ENCODE results near the gene CASP9. TPM values are rescaled to one million over a fixed set of nuclear protein-coding genes. Genes with fewer than 3 reads are reported as not detected.
"Not testable (repeated sequence)": the region's sequence is repeated elsewhere in the genome, so short reads cannot be mapped to it uniquely, and the experiment has no call there.

The CASP9 gene
- polyA plus RNA-seq, 3 donors = 22.6 to 26.9 (median 25.8) TPM

DNA sequence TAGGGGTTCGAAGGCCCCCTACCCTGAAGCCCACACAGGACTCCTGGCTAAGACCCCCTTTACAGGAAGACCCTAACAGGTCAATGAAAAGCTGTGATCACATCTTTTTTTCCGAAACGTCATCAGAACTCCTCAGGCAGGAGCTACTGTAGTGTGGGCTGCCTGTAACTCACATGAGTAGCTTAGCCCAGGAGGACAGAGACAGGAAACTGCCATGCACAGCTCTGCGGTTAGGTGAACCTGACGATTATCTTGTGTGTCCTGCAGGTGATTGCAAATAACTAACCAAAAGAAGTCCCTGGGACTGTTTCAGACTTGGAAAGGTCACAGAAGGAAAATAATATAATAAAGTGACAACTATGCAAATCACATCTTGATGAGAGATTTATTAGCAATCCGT lies 52.3 kb downstream of the CASP9 start:
- DNase-seq (ENCODE audit: low read depth in 3 of 3, low spot score in 2 of 3) = not testable (repeated sequence)

DNA sequence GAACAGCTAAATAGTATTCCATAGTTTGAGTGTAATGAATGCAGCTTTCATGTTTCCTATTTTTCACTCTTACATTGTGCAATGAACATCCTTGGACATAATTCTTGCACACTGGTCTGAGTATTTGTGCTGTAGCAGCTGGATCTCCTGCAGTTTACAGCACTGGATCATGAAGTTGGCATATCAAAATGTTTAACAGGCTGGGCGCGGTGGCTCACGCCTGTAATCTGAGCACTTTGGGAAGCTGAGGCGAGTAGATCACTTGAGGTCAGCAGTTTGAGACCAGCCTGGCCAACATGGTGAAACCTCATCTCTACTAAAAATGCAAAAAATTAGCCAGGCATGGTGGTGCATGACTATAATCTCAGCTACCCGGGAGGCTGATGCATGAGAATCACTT lies 52.9 kb downstream of the CASP9 start:
- DNase-seq (ENCODE audit: low read depth in 3 of 3, low spot score in 2 of 3) = not testable (repeated sequence)

DNA sequence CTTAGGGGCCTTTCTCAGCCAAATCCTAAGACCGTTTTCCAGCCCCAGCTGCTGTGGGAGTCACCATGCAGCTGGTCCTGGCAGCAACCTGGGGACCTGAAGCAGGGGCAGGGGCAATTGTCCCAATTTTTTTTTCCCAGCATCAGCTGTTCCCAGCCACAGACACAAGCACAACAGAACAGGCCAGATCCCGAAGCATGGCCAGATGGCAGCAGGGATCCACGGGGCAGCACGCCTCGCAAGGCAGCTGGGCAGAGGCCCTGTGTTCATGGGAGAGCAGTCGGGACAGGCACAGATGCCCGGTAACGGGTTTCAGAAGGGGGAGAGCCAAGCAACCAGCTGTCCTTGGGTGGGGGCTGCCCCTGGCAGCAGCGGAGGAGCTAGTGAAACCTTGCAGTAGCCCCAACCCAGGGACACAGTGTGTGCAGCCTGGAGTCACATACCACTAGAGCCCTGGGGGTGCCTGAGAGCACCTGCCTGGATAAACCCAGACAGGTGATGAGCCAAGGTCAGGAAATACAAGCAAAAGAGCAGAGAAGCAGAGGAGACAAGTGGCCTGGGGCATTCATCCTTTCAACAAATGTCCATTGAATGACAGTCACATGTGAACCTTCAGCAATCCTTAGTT lies 54.1 kb downstream of the CASP9 start:
- DNase-seq (ENCODE audit: low read depth in 3 of 3, low spot score in 2 of 3) = not testable (repeated sequence)

DNA sequence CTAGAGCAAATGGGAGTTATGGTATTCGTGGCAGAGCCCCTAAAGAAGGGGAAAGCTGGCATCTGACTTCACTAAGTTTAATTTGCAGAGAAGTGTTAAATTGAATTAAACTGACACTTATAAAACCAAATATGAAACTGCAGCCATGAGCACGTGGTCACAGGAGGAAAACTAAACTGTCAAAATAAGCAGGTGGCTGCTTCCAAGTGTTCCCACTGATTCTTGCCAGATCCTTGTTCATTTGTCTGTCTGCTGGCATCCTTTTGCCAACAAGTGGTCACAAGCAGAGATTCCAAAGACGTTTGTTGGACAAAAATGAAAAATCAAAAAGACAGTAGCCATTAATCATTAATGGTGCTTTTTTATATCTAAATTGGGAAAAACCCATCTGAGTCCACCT lies 54.7 kb downstream of the CASP9 start:
- DNase-seq (ENCODE audit: low read depth in 3 of 3, low spot score in 2 of 3) = no peak

DNA sequence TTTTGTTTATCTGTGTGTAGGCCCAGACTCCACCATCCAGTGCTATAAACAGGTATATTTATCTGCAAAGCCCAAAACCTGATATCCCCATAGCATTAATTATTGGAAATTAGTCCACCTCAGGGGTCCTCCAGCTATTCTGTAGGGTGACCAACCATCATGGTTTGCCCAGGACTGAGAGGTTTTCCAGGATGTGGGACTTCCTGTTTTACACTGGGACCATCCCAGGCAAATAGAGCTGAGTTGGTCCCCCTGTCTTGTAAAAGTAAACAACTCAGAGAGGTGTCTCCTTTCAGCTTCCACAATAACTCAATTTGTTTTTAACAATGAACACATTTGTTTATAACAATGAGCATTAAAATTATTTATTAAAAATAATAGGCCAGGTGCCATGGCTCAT lies 55.9 kb downstream of the CASP9 start:
- DNase-seq (ENCODE audit: low read depth in 3 of 3, low spot score in 2 of 3) = no peak

DNA sequence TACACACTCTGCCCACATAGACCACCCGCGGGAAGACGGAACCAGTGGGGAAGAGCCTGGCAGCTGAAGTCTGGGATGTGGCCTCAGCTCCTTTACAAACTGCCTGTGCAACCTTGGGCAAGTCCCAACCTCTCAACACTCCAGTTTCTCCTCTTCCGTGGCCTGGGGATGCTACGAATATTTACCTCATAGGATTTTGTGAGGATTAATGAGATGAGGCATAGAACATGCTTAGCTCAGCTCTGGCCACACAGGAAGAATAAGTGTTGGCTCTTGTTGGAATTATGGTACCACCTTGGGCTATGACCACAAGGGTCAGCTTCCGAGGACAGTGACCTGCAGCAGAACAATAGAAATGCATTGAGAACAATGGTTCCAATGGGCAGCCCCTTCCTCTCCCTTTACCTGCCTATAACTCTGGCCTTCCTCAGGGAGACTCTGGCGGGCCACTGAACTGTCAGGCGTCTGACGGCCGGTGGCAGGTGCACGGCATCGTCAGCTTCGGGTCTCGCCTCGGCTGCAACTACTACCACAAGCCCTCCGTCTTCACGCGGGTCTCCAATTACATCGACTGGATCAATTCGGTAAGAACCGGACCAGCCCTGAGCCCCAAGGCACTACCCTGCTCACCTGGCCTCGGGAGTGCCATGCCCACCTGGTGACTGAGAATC lies 56.9 kb downstream of the CASP9 start:
- not testable (repeated sequence) for DNase-seq (ENCODE audit: low read depth in 3 of 3, low spot score in 2 of 3)

DNA sequence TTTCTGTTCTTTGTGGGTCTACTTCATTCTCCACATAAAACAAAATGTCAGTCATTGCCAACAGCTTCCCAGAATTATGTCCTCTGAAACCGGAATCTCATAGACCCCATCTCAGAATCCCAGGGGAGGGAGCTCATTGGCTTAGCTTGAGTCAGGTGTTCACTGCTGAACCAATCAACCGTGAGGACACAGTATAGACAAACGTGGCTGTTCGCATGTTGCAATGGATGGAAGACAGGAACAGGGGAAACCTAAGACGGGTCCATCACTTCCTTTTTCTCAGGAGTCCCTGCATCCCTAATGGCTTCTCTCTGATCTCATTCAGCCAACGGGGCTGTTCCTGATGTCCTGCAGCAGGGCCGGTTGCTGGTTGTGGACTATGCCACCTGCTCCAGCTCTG lies 58.3 kb downstream of the CASP9 start:
- no peak for DNase-seq (ENCODE audit: low read depth in 3 of 3, low spot score in 2 of 3)

DNA sequence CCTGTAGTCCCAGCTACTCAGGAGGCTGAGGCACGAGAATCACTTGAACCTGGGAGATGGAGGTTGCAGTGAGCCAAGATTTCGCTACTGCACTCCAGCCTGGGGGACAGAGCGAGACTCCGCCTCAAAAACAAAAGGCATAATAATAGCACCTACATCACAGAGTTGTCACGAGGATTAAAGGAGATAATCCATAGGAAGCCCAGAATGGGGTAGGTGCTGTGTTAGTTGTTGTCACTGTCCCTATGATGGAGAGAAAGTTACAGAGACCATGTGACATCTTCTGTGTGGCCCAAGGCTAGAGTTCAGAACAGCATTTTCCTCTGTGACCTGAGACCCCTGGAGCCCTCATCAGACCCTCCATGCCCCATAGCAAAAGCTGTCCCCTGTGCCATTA lies 60.1 kb downstream of the CASP9 start:
- not testable (repeated sequence) for DNase-seq (ENCODE audit: low read depth in 3 of 3, low spot score in 2 of 3)

DNA sequence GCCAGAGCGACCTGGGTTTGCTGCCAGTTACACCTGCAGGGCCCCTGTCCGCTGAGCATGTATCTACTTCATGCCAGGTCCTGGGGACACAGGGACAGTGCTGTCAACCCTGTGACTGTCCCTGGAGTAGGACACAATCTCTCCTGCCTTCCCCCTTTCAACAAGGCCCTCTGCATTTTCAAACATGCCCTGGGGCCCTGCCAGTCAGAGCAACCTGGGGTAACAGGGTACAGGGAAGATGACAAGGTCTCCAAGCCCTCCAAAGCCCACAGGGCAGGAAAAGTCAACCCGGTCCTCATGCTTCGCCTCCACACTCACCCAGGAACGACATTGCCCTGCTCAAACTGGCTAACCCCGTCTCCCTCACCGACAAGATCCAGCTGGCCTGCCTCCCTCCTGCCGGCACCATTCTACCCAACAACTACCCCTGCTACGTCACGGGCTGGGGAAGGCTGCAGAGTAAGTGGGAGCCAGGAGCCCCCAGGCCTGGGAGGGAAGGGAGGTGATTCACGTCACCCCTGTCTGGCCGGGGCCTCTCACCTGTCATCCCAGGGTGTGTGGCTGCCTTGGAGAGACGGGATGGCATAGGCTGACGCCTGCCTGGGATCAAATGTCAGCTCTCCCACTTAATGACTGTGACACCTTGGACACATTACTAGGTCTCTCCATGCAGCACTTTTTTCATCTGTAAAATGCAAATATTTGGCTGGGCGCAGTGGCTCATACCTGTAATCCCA lies 60.8 kb downstream of the CASP9 start:
- not testable (repeated sequence) for DNase-seq (ENCODE audit: low read depth in 3 of 3, low spot score in 2 of 3)

DNA sequence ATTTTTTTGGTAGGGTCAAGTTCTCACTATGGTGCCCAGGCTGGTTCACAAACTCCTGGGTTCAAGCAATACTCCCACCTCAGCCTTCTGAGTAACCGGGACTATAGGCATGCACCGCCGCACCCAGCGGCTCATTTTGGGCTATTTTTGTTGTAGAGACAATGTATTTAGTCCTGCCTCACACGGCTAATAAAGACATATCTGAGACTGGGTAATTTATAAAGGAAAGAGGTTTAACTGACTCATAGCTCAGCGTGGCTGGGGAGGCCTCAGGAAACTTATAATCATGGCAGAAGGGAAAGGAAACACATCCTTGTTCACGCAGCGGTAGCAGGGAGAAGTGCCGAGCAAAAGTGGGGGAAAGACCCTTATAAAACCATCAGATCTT lies 63.3 kb downstream of the CASP9 start:
- DNase-seq (ENCODE audit: low read depth in 3 of 3, low spot score in 2 of 3) = no peak

DNA sequence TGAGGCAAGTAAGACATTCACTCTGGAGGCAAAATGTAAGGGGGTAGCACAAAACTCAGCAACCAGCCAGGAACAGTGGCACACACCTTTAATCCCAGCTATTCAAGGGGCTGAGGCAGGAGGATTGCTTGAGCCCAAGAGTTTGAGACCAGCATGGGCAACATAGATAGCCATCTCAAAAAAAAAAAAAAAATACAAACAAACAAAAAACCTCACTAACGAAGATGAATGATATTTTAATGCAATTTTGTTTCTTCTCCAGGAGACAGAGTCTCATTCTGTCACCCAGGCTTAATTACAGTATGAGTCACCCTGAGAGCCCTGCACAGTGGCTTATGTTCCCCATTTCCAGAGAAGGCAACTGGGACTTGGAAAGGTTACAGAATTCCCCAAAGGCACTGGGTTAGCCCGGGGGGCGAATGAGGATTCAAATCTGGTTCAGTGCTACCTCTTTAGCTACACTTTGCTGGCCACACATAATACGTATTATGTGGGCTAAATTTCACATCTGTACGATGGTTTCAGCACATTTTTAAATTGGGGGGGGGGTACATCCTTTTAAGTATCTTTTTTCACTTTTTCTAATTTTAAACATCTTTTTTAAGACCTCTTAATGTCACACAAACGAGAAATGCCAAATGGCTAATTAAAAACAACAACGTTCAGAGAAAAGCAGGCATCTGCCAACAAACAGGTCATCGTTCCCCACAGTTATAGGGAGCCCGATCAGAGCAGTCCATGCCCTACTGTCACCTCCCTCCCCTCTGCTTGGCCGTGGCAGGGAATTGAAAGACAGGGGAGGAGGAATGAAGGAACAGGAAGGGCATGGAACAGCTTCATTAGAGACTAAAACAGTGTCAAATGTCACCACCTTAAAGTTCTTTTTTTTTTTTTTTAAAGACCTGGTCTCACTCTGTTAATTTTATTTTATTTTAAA lies 64.0 kb downstream of the CASP9 start:
- no peak for DNase-seq (ENCODE audit: low read depth in 3 of 3, low spot score in 2 of 3)

DNA sequence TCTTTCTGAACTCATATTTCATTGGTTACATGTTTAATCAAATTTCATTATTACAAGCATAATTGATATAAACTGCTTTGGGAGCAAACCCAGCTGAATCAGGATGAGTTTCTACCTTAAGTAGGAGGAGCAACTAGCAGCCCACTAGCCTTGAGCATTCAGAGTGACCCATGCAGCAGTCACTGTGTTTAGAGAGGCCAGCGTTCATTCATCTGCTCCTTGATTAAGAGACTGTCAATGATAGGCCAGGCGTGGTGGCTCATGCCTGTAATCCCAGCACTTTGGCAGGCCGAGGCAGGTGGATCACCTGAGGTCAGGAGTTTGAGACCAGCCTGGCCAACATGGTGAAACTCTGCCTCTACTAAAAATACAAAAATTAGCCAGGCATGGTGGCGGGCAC lies 65.6 kb downstream of the CASP9 start:
- not testable (repeated sequence) for DNase-seq (ENCODE audit: low read depth in 3 of 3, low spot score in 2 of 3)

DNA sequence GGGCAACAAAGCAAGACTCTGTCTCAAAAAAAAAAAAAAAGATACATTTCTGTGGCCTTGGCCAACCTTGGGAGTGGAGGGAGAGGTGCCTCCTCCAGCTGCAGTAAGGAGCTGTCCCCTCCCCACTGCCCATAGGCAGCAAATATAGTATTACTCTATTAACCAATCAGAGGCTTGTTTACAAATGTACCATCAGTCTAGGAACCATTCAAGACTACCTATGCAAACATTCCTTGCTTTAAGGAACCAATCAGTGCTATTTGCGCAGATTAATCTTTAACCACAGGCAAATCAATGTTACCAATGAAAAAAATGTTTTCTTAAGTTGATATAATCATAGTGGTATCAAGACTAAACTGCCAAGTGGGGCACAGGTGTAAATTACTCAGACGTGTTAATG lies 66.4 kb downstream of the CASP9 start:
- DNase-seq (ENCODE audit: low read depth in 3 of 3, low spot score in 2 of 3) = no peak

DNA sequence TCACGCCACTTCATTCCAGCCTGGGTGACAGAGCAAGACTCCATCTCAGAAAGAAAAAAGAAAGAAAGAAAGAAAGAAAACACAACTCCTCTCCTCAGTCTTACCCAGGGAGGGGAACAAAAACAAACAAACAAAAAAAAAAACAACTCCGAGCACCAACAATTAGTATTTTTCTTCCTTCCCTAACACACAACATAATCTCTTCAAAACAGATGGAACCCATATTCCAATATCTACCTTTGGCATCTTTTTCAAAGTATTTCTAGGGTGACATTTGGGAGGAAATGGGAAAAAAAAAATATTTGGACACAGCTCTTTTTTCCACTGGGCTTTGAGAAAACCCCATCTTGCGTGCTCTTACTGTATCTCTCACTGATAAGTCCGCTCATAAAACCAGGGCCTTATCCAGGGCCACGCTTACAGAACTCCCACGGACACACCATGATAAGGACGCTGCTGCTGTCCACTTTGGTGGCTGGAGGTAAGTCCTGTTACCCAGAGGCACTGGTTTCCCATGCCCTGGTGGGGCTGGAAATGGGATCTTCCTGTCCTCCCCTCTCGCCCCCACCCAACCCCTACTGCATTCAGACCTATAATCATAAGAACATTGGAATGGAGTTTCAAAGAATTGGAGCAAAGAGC lies 67.6 kb downstream of the CASP9 start, which contains the start of gene CELA2A:
Gene CELA2A (plus strand): TSS at position 420 of the 642 bp plus-strand sequence. CDS start 22 bp downstream, at position 442.
- DNase-seq (ENCODE audit: low read depth in 3 of 3, low spot score in 2 of 3) = no peak

DNA sequence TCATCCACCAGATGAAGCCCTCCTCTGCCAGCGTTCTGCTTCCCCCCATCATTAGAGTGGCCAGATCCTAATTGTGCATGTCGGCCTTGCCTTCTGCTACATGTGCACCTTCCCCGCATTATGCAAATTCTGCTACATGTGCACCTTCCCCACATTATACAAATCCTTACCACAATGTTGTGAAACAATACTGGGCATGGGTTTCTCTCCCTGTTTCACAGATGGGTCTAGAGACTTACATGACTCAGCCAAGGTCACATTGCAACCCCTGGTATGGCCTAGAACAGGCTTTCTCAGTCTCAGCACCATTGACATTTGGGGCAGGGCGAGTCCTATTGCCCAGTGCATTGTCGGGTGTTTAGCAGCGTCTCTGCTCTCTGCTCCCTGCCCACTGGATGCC lies 68.5 kb downstream of the CASP9 start:
- DNase-seq (ENCODE audit: low read depth in 3 of 3, low spot score in 2 of 3) = no peak

DNA sequence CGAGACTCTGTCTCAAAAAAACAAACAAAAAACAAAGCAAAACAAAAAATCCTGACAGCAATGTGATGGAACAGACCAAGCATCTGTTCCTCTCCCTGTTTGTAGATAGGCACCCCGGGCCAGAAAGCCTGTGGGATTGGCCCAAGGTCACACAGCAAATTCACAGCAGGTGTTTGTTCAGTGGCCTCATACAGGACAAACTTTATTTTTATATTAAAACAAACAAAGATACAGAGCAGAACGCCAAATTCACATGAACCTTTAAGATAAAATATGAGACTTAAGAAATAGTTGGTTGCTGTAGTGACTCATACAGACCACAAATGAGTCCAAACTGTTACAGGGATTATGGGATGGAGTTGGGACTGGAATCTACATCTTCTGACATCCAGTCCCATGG lies 69.8 kb downstream of the CASP9 start:
- DNase-seq (ENCODE audit: low read depth in 3 of 3, low spot score in 2 of 3) = no peak

DNA sequence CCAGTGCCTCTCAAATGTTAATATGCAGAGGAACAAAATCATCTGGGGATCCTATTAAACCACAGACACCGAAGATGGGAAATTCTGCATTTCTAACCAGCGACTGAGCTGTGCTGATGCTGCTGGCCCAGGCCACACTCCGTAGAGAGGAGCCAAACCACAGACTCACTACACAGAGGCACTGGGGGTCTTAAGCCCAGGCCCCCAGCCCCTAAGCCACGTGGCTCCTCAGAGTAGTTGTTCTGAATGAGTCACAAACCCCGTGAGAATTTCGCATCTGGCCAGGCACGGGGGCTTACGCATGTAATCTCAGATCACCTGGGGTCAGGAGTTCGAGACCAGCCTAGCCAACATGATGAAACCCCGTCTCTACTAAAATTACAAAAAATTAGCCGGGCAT lies 70.3 kb downstream of the CASP9 start:
- no peak for DNase-seq (ENCODE audit: low read depth in 3 of 3, low spot score in 2 of 3)

DNA sequence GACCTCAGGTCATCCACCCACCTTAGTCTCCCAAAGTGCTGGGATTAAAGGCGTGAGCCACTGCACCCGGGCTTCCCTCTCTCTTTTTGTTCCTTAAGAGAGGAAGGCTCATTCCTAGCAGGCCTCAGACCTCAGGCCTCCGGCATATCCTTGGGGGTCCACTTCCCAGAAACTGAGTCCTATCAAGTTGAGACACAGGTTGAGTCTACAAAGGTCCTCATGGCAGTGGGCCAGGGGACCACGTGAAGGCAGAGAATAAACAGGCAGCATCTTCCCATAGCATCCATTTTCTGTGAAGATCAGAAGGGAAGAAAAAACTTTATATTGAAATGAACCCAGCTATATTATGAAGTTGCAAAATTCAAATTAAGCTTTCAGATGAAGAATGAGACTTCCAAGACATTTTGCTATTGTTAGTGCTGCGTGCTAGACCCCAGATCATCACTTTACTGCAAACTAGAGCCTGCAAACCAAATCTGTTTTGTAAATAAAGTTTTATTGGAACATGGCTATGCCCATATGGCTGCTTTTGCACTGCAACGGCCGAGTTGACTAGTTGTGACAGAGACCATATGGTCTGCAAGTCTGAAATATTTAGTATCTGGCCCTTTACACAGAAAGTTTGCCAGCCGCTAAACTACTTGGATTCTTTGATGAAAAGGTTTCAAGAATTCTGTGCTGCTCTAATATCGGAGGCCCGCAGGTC lies 71.0 kb downstream of the CASP9 start:
- no peak for DNase-seq (ENCODE audit: low read depth in 3 of 3, low spot score in 2 of 3)

DNA sequence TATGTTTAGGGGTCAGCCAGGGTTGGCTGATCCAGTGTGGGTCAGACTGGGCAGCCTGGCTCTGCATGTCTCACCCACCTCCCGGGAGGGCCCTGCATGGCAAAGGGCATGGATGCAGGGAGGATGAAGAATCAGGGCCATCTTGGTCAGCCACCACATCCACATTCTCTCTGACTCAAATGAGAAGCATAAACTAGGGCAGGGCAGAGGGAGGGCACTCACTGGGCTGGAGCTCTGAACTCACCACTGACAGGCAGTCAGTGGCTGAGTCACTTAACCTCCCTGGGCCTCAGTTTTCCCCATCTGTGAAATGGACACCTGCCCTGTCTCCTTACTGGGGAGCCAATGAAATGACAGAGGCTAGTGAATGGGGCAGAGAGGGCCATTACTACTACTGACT lies 71.8 kb downstream of the CASP9 start:
- no peak for DNase-seq (ENCODE audit: low read depth in 3 of 3, low spot score in 2 of 3)

Data from right renal cortex interstitium (tissue), 3 donors.